GM19025 (cell line): ENCODE data around the gene FAAH.

Experiments
- ATAC-seq: cut with Tn5 transposase; IDR thresholded peaks from one replicate; pipeline ENCODE4 v1.9.1; 2021; ENCODE audit warnings: mild to moderate bottlenecking, low read depth, moderate library complexity; ENCODE audit not compliant: unreplicated experiment

The FAAH gene

DNA sequence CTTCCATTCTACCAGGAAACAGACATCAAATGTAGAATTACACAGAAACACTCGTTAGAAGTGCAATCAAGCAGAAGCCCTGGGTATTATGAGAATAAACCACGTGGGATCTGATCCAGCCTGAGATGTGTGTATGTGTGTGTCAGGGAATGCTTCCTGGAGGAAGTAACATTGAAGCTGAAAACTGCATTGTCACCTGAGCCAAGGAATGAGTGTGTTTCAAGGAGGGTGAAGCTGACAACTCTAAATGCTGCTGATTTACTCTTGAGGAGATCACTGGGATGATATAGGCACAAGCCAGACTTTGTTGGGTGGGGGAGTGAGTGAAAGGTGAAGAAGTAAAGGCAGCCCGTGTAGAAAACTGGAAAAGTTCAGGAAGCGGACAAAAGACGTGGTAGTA, 27.6 kb downstream of the FAAH start:
- ATAC-seq: no peak

DNA sequence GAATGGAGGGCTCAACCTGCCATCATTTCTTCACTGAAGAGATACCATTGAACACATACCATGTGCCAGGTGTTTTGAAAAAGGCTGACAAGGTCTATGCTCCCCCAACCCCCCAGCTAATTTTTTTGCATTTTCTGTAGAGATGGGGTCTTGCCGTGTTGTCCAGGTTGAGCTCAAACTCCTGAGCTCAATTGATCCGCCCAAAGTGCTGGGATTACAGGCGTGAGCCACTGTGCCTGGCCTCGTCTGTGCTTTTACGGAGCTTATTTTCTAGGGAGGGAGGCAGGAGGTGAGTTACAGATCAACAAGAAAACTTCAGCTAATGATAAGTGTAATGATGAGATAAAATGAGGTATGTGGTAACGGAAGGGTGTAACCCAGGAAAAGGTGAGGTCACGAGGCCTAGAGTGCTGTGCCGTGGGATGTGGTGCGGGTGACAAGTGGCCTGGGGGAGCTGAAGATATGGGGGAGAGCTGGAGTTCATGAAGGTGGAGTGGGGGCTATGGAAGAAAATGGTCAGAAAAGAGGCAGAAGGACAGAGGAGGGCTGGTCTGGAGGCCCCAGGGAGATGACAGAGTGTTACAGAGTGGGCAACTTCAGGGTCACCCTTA, 28.2 kb downstream of the FAAH start:
- no peak for ATAC-seq

- no peak for ATAC-seq
Observed at GRCh38 chr1:46423574-46424240, 29.6 kb downstream of the FAAH start.

DNA sequence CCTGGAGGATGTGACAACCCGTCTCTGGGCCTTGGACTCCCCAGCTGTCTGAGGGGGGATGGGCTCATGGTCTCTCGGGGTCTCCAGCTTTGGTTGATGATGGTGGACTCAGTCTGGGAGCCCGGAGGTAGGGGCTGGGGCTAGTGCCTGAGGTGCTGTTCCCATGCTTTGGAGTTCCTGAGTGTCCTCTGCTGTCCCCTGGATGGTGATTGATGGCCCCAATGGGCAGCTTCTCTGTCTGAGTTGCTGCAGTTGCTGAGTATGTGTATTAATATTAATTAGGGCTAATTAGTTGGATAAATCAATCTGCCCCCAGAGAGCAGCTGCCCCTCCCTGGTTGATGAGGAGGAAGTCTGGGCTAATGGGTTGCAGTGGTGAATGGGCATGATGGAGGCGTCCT, 30.6 kb downstream of the FAAH start:
- no peak for ATAC-seq

- ATAC-seq: no peak
Observed at GRCh38 chr1:46425726-46426125, 31.6 kb downstream of the FAAH start.

GRCh38 chr1:46427541-46427940, 33.4 kb downstream of the FAAH start:
- ATAC-seq: no peak

- ATAC-seq: no peak
Observed at GRCh38 chr1:46429436-46429835, 35.3 kb downstream of the FAAH start.

DNA sequence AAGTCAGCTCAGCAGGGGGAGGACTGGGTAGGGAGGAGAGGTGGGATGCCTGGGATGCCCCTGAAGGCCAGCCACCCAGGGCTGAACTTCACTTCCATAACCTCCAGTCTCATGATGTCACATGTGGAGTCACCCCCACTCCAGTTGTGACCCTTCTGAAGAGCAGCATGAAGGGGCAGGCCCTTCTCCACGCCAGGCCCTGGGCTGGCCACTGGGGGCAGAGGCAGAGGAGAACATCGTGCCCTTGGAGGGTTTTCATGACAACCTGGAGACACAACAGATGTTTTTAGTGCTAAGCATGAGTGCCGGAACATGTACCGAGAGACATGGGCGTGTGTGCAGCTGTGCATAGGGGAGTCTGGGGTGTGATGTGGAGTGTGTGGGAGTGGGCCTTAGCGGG, 37.6 kb downstream of the FAAH start:
- no peak for ATAC-seq

GRCh38 chr1:46432781-46433327, 38.7 kb downstream of the FAAH start:
- no peak for ATAC-seq

DNA sequence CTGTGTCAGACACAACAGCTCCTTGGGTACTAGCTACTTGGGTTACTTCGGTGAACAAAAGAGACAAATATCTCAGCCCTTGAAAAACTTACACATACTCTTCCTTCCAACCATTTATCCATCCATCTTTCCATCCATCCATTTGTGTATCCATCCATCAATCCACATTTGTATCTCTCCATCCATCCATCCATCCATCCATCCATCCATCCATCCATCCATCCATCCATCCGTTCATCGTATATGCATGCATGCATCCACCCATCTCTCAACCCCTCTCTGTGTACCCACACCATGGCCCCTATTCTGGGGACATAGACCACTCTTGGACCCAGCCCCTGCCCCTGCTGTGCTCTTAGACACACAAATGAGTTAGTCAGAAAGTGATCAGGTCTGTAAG, 40.2 kb downstream of the FAAH start:
- no peak for ATAC-seq

- ATAC-seq: no peak
Observed at GRCh38 chr1:46436844-46437243, 42.7 kb downstream of the FAAH start.

DNA sequence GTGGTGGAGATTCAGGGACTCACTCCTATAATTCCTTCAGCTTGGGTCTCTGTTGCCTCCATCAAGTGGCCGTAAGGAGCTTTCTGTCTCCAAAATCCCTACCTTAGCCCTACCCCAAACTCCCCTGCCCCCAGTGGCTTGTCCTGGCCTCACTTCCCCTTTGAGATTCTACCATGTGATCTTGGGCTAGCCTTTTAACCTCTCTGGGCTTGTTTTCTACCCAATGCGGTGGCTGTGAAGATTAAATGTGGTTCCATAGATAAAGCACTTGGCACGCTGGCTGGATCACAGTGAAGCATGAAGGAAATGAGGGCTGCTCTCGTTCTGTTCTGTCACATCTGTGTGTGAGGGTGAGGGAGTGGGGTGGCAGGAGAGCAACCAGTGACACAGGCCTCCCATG, 43.6 kb downstream of the FAAH start:
- no peak for ATAC-seq

DNA sequence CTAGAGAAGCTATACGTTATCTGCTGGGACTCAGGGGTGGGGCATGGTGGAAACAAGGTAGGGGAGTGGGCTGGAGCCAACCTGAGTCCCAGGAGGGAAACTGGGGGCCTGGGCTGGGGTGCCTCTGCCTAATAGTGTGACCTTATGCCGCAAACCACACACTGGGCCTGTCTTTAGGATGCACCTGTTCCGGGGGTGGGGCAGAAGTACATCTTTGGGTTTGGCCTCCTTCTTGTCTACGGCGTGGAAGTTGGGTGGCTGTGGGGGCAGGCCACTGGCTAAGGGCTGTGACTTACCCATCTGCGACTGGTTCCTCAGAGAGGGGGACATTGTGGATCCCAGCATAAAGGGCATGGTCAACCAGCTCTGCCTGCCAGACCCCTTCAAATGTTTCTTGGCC, 44.2 kb downstream of the FAAH start:
- no peak for ATAC-seq

GRCh38 chr1:46440478-46440877, 46.4 kb downstream of the FAAH start:
- ATAC-seq: no peak

DNA sequence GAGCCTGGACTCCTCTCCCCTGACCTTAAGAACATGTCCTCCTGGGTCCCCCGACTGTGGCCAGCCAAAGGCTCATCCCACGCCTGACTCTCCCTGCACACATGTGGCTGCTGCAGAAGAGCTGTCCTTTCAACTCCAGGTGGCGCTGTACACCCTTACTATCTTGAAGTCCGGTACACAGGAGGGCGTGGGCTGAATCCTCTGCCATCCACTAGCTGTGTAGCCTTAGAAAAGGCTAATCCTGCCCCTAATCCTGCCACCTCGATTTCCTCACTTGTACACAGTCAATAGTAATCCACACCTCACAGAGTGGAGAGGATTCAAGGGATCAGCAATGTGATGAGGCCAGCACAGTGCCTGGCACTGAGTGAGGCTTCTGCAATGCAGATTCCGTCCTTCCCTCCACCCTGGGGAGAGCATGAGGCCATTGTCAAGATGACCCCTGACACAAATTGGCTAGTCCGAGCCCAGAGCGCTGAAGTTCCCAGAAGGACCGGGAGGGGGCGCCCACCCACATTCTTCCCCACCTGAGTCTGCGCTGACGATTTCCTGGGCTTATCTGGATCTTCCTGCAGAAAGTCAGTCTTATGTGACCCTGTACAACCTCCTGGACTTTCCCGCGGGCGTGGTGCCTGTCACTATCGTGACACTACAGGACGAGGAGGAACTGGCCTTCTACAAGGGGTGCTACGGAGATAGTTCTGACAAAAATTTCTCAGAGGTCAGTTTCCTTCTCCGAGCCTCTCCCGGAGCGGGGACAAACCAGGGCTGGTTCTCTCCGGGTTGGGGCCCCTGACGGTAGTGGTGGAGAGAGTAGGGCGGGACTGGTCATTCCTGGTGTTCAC, 48.4 kb downstream of the FAAH start:
- peak; percentile 69 for ATAC-seq

DNA sequence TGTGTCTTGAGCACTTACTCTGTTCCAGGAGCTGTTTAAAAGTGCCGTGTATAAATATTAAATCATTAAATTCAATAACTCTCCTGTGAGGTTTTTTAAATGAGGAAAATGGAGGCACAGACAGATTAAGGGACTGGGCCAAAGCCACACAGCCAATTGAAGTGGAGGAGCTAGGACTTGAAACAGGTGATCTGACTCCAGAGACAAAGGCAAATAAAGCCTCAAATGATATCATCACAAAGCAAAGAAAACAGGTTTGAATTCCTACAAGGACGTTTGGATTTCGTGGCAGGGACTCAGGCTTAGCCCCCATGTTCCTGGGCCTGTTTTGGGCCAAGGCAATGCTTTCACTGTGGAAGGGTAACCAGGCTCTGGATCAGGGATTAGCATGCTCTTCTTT, 50.3 kb downstream of the FAAH start:
- ATAC-seq: no peak

- ATAC-seq: no peak
Observed at GRCh38 chr1:46445773-46446256, 51.7 kb downstream of the FAAH start.

DNA sequence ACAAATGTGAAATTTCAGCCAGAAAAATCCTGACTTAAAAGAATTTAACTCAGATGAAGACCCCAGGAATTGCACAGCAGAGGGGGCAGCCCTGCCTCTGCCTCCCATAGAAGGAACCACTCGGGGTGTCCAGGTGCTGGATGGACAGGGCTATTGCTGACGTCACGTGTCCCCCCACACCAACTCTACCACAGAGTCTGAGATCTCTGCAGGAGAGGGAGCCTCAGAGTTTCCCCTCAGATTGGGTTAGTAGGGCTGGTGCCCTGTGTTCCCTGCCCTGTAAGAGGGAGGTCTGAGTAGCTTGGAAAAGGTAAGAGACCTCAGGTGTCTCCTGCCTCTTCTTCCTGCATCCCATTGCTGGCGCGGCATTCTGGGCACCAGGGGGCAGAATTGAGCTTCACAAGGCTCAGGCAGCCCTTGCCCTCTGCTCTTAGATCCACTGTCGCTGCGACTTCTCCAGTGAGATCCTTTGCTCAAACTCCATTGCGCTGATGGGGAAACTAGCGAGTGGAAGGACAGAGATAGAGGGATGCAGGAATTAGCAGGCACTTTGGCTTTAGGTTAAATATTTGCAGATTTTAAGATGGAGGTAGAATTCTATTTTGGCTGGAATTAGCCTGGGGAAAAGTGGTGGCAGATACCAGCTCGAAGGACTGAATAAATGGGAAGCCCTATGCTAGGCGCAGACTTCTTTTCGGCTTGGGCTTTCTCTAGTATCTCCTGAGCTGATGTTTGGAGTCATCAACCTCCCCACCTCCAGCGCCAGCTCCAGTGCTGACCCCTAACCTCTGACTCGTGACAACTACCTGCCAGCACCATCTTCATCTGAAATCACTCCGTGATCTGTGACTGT, 52.8 kb downstream of the FAAH start:
- no peak for ATAC-seq

DNA sequence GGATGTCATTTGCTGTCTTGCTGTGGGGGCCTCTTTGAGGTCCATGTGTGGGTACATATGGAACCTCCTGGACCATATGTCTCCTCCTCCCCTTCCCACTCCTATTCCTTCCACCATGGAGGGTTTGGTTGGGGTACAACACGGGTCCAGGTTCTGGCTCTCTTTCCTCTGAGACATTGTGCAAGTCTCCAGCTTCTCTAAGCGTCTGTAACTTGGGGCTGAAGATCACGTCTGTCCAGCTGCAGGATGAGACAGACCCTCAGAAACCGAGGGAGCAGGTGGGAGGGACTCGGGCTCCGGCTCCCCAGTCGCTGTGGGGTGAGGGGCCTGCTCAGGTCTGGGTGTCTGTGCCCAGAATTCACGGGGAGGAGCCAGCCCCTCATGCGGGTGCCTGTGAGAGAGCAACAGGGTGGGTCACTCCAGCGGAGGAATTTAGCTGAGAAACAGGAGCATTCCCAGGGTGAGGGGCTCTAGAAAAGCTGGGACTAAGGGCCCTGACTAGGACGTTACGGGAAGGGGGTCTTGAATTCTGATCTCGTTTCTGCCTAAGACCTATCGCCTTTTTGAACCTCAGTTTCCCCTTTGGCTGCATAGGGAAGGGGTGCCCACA, 53.5 kb downstream of the FAAH start:
- no peak for ATAC-seq
